Calu3 (cell line): ENCODE data around the gene USP10. TPM values are rescaled to one million over a fixed set of nuclear protein-coding genes. Genes with fewer than 3 reads are reported as not detected.

Experiments
- BruUV-seq: library from RNA; stranded (reverse); fragments of 400-500 nt; replicated peaks from 2 replicates; lab custom pipeline; 2021; lab: Mats Ljungman, UMichigan
- CTCF ChIA-PET: fragments of 300-600 bp; sonication (Branson Sonifier 250); formaldehyde crosslinking; loops from one replicate; lab custom pipeline; 2022; ENCODE audit warnings: antibody characterized with exemption; lab: Charles Lee
- DNase-seq: peaks from one replicate; pipeline ENCODE4 v3.0.0; 2022
- H3K27ac Mint-ChIP-seq: one replicate; pipeline ENCODE4 v1.8.0; 2022; ENCODE audit warnings: mixed read lengths; ENCODE audit not compliant: unreplicated experiment
- H3K27me3 Mint-ChIP-seq: one replicate; pipeline ENCODE4 v1.8.0; 2022; ENCODE audit warnings: mixed read lengths; ENCODE audit not compliant: unreplicated experiment
- H3K36me3 Mint-ChIP-seq: one replicate; pipeline ENCODE4 v1.8.0; 2022; ENCODE audit warnings: mild to moderate bottlenecking, moderate library complexity, mixed read lengths; ENCODE audit not compliant: insufficient read depth, unreplicated experiment
- H3K4me1 Mint-ChIP-seq: one replicate; pipeline ENCODE4 v1.8.0; 2022; ENCODE audit warnings: mild to moderate bottlenecking, low read depth, mixed read lengths; ENCODE audit not compliant: unreplicated experiment
- H3K4me3 Mint-ChIP-seq: one replicate; pipeline ENCODE4 v1.8.0; 2022; ENCODE audit warnings: mild to moderate bottlenecking, low read depth, moderate library complexity, mixed read lengths; ENCODE audit not compliant: unreplicated experiment
- H3K9me3 Mint-ChIP-seq: one replicate; pipeline ENCODE4 v1.8.0; 2022; ENCODE audit warnings: low read depth, mixed read lengths; ENCODE audit not compliant: unreplicated experiment
- CTCF ChIP-seq: fragments of 200-600 bp; IDR thresholded peaks from one replicate; pipeline ENCODE4 v1.8.0; 2022; ENCODE audit warnings: antibody characterized with exemption; ENCODE audit not compliant: unreplicated experiment
- intact Hi-C: fragments of 100-400 bp; cut with micrococcal nuclease; formaldehyde crosslinking; loops from one replicate; pipeline ENCODE4 v1.10.0; 2022; ENCODE audit not compliant: unreplicated experiment
- total RNA-seq: library from RNA; stranded (reverse); gene quantifications from 2 replicates; pipeline ENCODE4 v1.2.3, GENCODE V29; 2022

The USP10 gene
- total RNA-seq, 1 experiment from 2014 or later: 141 TPM

- Mint-ChIP-seq H3K27me3 (no peaks in the 10 kb centered on the region), H3K4me3 (no peak overlapping the region), H3K4me1 (no peaks in the 10 kb centered on the region), H3K9me3 (no peaks in the 10 kb centered on the region), H3K27ac (no peak overlapping the region), H3K36me3 (peaks cover 54% of the 10 kb centered on the region)
- no peak for DNase-seq
- intact Hi-C loops: no loop called here
- CTCF ChIA-PET: interaction anchor here (0.7 kb wide), 1 partner anchor 71 kb away, joined by 3 read pairs; no protein-coding TSS in a partner anchor
- no peak for TF ChIP-seq CTCF
- no TSS peak for BruUV-seq
These were observed 41.1 kb upstream of the USP10 start for GRCh38 chr16:84658690-84659089.

GRCh38 chr16:84659656-84660300, 40.0 kb upstream of the USP10 start:
- no peak for TF ChIP-seq CTCF
- BruUV-seq: no TSS peak
- Mint-ChIP-seq H3K9me3 (no peaks in the 10 kb centered on the region), H3K27ac (no peak overlapping the region), H3K4me1 (no peaks in the 10 kb centered on the region), H3K27me3 (no peaks in the 10 kb centered on the region), H3K36me3 (peaks cover 55% of the 10 kb centered on the region), H3K4me3 (no peak overlapping the region)
- CTCF ChIA-PET: no interaction called here
- intact Hi-C loops: no loop called here
- DNase-seq: no peak

GRCh38 chr16:84660973-84661372, 38.8 kb upstream of the USP10 start:
- H3K36me3 Mint-ChIP-seq: peaks cover 51% of the 10 kb centered on the region
- no peak overlapping the region for H3K27ac Mint-ChIP-seq
- no peaks in the 10 kb centered on the region for H3K9me3 Mint-ChIP-seq
- H3K4me1 Mint-ChIP-seq: no peaks in the 10 kb centered on the region
- no TSS peak for BruUV-seq
- intact Hi-C loops: no loop called here
- no peak overlapping the region for H3K4me3 Mint-ChIP-seq
- no peak for TF ChIP-seq CTCF
- no peak for DNase-seq
- no peaks in the 10 kb centered on the region for H3K27me3 Mint-ChIP-seq
- CTCF ChIA-PET: interaction anchor here (0.6 kb wide), 1 partner anchor 22 kb away, joined by 8 read pairs; no protein-coding TSS in a partner anchor

DNA sequence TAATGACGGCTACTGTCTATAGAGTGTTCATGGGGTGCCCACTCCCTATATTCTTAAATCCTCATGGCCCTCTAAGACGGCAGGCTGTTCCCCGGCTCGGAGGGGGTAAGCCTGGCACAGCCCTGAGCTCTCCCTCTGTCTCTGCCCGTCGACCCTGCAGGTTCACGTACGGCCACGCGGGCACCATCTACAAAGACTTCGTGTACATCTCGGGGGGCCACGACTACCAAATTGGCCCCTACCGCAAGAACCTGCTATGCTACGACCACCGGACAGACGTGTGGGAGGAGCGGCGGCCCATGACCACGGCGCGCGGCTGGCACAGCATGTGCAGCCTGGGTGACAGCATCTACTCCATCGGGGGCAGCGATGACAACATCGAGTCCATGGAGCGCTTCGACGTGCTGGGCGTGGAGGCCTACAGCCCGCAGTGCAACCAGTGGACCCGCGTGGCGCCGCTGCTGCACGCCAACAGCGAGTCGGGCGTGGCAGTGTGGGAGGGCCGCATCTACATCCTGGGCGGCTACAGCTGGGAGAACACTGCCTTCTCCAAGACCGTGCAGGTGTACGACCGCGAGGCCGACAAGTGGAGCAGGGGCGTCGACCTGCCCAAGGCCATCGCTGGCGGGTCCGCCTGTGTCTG, 38.3 kb upstream of the USP10 start:
- no TSS peak for BruUV-seq
- H3K9me3 Mint-ChIP-seq: no peaks in the 10 kb centered on the region
- H3K27ac Mint-ChIP-seq: no peak overlapping the region
- H3K4me3 Mint-ChIP-seq: no peak overlapping the region
- no peak for DNase-seq
- H3K4me1 Mint-ChIP-seq: no peaks in the 10 kb centered on the region
- peaks cover 50% of the 10 kb centered on the region for H3K36me3 Mint-ChIP-seq
- no peaks in the 10 kb centered on the region for H3K27me3 Mint-ChIP-seq
- CTCF ChIA-PET: no interaction called here
- TF ChIP-seq CTCF: no peak
- intact Hi-C loops: no loop called here
